Measurements from ENCODE around the gene ARMC8.

ARMC8 gene

DNA sequence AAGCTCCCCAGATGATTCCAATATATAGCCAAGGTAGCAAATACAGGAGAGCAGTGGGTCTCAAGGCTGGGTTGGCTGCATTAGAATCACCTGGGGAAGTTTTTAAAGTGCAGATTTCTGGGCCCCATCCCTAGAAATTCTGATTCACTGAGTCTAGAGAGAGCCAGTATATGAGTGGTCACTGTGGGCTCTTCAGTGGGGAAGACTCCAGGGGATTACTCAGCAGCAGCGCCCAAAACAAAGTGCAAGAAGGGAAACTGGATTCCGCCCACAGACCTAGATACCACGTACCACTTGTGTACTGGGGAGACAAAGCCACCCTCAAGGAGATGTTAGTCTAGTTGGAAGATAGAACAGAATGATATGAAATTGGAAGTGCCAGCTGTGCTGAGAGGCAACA lies 102.6 kb downstream of the ARMC8 start:
- H3K27me3 ChIP-seq (ENCODE audit: control insufficient read depth, insufficient read depth, low read length, poor library complexity, severe bottlenecking): no peaks in the 10 kb centered on the region
- 96 to 98% methylated on average over 3 of the region's 3 CpGs for WGBS, 2 experiments
- peaks cover 12% of the 10 kb centered on the region for H3K36me3 ChIP-seq (ENCODE audit: control insufficient read depth, insufficient read depth, low read length)
- no peaks in the 10 kb centered on the region for H3K4me1 ChIP-seq (ENCODE audit: control insufficient read depth, insufficient read depth, low read length)
- H3K27ac ChIP-seq (ENCODE audit: insufficient read depth, low read depth, low read length, poor library complexity, severe bottlenecking): no peak overlapping the region
- no peaks in the 10 kb centered on the region for H3K9me3 ChIP-seq (ENCODE audit: control insufficient read depth, low read length)
- H3K4me3 ChIP-seq (ENCODE audit: insufficient read depth, low read depth, low read length): no peak overlapping the region

- H3K36me3 ChIP-seq (ENCODE audit: control insufficient read depth, insufficient read depth, low read length): peaks cover 4% of the 10 kb centered on the region
- H3K27me3 ChIP-seq (ENCODE audit: control insufficient read depth, insufficient read depth, low read length, poor library complexity, severe bottlenecking): no peaks in the 10 kb centered on the region
- H3K9me3 ChIP-seq (ENCODE audit: control insufficient read depth, low read length): no peaks in the 10 kb centered on the region
- 95% methylated on average over 1 of the region's 1 CpG for WGBS, 2 experiments
- no peaks in the 10 kb centered on the region for H3K4me1 ChIP-seq (ENCODE audit: control insufficient read depth, insufficient read depth, low read length)
- no peak overlapping the region for H3K27ac ChIP-seq (ENCODE audit: insufficient read depth, low read depth, low read length, poor library complexity, severe bottlenecking)
- H3K4me3 ChIP-seq (ENCODE audit: insufficient read depth, low read depth, low read length): no peak overlapping the region
Measured at GRCh38 chr3:138296639-138297038, 109.5 kb downstream of the ARMC8 start.

DNA sequence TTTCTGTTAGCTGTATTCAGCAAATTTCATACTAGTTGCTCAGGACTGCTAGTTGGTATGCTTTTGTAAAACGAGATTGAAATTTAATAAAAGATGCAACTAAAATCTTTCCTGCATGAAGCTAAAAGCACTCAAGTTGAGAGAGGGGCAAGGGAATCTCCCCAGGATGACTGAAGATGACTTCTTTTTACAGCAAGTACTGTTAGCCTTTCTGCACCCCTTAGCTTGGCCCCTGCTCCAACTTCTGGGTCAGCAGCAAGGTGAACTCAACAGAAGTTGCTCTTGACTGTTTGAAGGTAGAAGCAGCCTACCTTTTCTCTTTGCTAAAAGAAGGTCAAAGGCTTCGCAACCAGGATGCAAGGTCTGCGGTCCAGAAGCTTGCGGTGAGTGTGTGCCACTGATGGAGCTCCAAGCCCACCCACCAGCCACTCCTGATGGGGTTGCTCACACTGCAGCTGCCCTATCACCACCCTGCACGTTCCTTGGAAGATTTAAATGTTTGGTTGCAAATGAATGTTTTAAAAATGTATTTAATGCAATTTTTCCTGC lies 110.0 kb downstream of the ARMC8 start:
- 93% methylated on average over 4 to 5 of the region's 5 CpGs for WGBS, 2 experiments
- Histone ChIP-seq H3K9me3 (ENCODE audit: control insufficient read depth, low read length) (no peaks in the 10 kb centered on the region), H3K4me1 (ENCODE audit: control insufficient read depth, insufficient read depth, low read length) (no peaks in the 10 kb centered on the region), H3K27me3 (ENCODE audit: control insufficient read depth, insufficient read depth, low read length, poor library complexity, severe bottlenecking) (no peaks in the 10 kb centered on the region), H3K27ac (ENCODE audit: insufficient read depth, low read depth, low read length, poor library complexity, severe bottlenecking) (no peak overlapping the region), H3K36me3 (ENCODE audit: control insufficient read depth, insufficient read depth, low read length) (peaks cover 4% of the 10 kb centered on the region), H3K4me3 (ENCODE audit: insufficient read depth, low read depth, low read length) (no peak overlapping the region)

DNA sequence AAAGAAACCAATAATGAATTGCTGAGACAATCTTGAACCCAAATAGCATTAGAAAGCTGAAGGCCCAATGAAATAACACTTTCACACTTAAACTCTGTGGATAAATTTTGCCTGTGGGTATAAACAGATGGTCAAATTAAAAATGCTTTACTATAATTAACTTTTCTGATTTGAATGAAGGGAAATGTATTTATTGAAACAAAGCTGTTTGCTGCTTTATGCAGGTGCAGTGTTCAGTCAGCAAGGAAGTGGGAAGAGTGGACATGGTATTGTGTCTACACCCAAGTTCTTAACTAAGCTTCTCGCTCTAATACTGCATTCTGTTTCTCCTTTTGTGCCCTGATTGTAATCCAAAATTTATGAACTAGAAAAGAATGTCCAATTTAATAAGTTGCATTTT lies 110.8 kb downstream of the ARMC8 start:
- Histone ChIP-seq H3K27me3 (ENCODE audit: control insufficient read depth, insufficient read depth, low read length, poor library complexity, severe bottlenecking) (no peaks in the 10 kb centered on the region), H3K27ac (ENCODE audit: insufficient read depth, low read depth, low read length, poor library complexity, severe bottlenecking) (no peak overlapping the region), H3K4me1 (ENCODE audit: control insufficient read depth, insufficient read depth, low read length) (no peaks in the 10 kb centered on the region), H3K36me3 (ENCODE audit: control insufficient read depth, insufficient read depth, low read length) (no peaks in the 10 kb centered on the region), H3K4me3 (ENCODE audit: insufficient read depth, low read depth, low read length) (no peak overlapping the region), H3K9me3 (ENCODE audit: control insufficient read depth, low read length) (no peaks in the 10 kb centered on the region)
- whole genome bisulfite sequencing, 2 experiments: 100% methylated on average over 1 of the region's 1 CpG

DNA sequence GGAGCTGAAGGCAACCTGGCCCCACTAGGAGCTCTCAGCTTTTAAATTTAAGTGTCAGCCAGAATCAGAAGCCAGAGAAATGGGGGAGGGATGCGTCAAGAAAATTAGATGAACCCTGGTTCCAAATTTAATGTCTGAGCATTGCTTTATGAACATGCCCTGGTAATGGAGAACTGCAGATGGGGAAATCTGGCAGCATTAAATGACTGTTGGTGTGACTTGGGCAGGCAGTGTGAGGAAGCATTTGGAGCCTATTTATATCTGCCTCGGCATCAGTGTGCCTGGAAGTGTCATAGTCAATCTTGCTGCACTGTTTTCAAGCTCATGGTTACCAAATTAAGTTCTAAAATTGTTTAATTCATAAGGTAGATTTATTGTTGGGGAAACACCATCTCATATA lies 113.5 kb downstream of the ARMC8 start:
- no peaks in the 10 kb centered on the region for H3K9me3 ChIP-seq (ENCODE audit: control insufficient read depth, low read length)
- H3K4me1 ChIP-seq (ENCODE audit: control insufficient read depth, insufficient read depth, low read length): no peaks in the 10 kb centered on the region
- 92 to 97% methylated on average over 2 of the region's 2 CpGs for WGBS, 2 experiments
- no peaks in the 10 kb centered on the region for H3K27me3 ChIP-seq (ENCODE audit: control insufficient read depth, insufficient read depth, low read length, poor library complexity, severe bottlenecking)
- no peaks in the 10 kb centered on the region for H3K36me3 ChIP-seq (ENCODE audit: control insufficient read depth, insufficient read depth, low read length)
- H3K27ac ChIP-seq (ENCODE audit: insufficient read depth, low read depth, low read length, poor library complexity, severe bottlenecking): no peak overlapping the region
- H3K4me3 ChIP-seq (ENCODE audit: insufficient read depth, low read depth, low read length): no peak overlapping the region

DNA sequence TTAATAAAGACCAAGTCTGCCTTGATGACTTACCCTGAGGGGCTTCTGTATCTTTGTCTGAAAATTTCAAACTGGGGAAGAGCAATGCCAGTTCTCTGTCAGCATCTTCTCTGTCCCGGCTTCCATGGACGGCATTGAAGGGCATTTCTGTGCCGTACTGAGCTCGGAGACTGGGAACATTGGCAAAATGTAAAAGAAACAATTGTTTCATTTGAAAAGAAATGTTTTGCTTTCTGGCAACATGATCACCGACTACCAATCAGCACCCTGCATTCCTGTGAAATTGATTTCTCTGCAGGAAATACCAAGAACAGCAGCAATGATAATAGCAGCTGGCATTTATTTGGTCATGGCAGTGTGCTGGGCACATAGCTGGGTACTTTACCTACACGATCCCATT lies 116.4 kb downstream of the ARMC8 start:
- WGBS, 2 experiments: 91 to 94% methylated on average over 6 of the region's 6 CpGs

GRCh38 chr3:138307899-138308298 lies 120.8 kb downstream of the ARMC8 start:
- H3K27ac ChIP-seq (ENCODE audit: insufficient read depth, low read depth, low read length, poor library complexity, severe bottlenecking): no peak overlapping the region
- H3K4me1 ChIP-seq (ENCODE audit: control insufficient read depth, insufficient read depth, low read length): no peaks in the 10 kb centered on the region
- H3K27me3 ChIP-seq (ENCODE audit: control insufficient read depth, insufficient read depth, low read length, poor library complexity, severe bottlenecking): no peaks in the 10 kb centered on the region
- H3K4me3 ChIP-seq (ENCODE audit: insufficient read depth, low read depth, low read length): no peak overlapping the region
- WGBS, 2 experiments: 92% methylated on average over 5 of the region's 5 CpGs
- H3K36me3 ChIP-seq (ENCODE audit: control insufficient read depth, insufficient read depth, low read length): no peaks in the 10 kb centered on the region
- H3K9me3 ChIP-seq (ENCODE audit: control insufficient read depth, low read length): no peaks in the 10 kb centered on the region

More for the DNA sequence above, 116.4 kb downstream of the ARMC8 start:
- H3K27me3 ChIP-seq (ENCODE audit: control insufficient read depth, insufficient read depth, low read length, poor library complexity, severe bottlenecking): no peaks in the 10 kb centered on the region
- H3K9me3 ChIP-seq (ENCODE audit: control insufficient read depth, low read length): no peaks in the 10 kb centered on the region
- no peaks in the 10 kb centered on the region for H3K36me3 ChIP-seq (ENCODE audit: control insufficient read depth, insufficient read depth, low read length)
- no peak overlapping the region for H3K4me3 ChIP-seq (ENCODE audit: insufficient read depth, low read depth, low read length)
- no peak overlapping the region for H3K27ac ChIP-seq (ENCODE audit: insufficient read depth, low read depth, low read length, poor library complexity, severe bottlenecking)
- no peaks in the 10 kb centered on the region for H3K4me1 ChIP-seq (ENCODE audit: control insufficient read depth, insufficient read depth, low read length)

- H3K36me3 ChIP-seq (ENCODE audit: control insufficient read depth, insufficient read depth, low read length): no peaks in the 10 kb centered on the region
- H3K27me3 ChIP-seq (ENCODE audit: control insufficient read depth, insufficient read depth, low read length, poor library complexity, severe bottlenecking): no peaks in the 10 kb centered on the region
- H3K4me3 ChIP-seq (ENCODE audit: insufficient read depth, low read depth, low read length): no peak overlapping the region
- H3K27ac ChIP-seq (ENCODE audit: insufficient read depth, low read depth, low read length, poor library complexity, severe bottlenecking): no peak overlapping the region
- no peaks in the 10 kb centered on the region for H3K9me3 ChIP-seq (ENCODE audit: control insufficient read depth, low read length)
- no peaks in the 10 kb centered on the region for H3K4me1 ChIP-seq (ENCODE audit: control insufficient read depth, insufficient read depth, low read length)
Measured at GRCh38 chr3:138308783-138309182, 121.7 kb downstream of the ARMC8 start.

- Histone ChIP-seq H3K4me3 (ENCODE audit: insufficient read depth, low read depth, low read length) (no peak overlapping the region), H3K4me1 (ENCODE audit: control insufficient read depth, insufficient read depth, low read length) (no peaks in the 10 kb centered on the region), H3K27me3 (ENCODE audit: control insufficient read depth, insufficient read depth, low read length, poor library complexity, severe bottlenecking) (no peaks in the 10 kb centered on the region), H3K27ac (ENCODE audit: insufficient read depth, low read depth, low read length, poor library complexity, severe bottlenecking) (no peak overlapping the region), H3K36me3 (ENCODE audit: control insufficient read depth, insufficient read depth, low read length) (no peaks in the 10 kb centered on the region), H3K9me3 (ENCODE audit: control insufficient read depth, low read length) (no peaks in the 10 kb centered on the region)
- WGBS, 2 experiments: 97% methylated on average over 3 of the region's 4 CpGs; no CpG with 5 or more reads in 1 of the 2 experiments
Measured at GRCh38 chr3:138310494-138310893, 123.4 kb downstream of the ARMC8 start.

- Histone ChIP-seq H3K27me3 (ENCODE audit: control insufficient read depth, insufficient read depth, low read length, poor library complexity, severe bottlenecking) (no peaks in the 10 kb centered on the region), H3K9me3 (ENCODE audit: control insufficient read depth, low read length) (no peaks in the 10 kb centered on the region), H3K4me3 (ENCODE audit: insufficient read depth, low read depth, low read length) (no peak overlapping the region), H3K4me1 (ENCODE audit: control insufficient read depth, insufficient read depth, low read length) (no peaks in the 10 kb centered on the region), H3K27ac (ENCODE audit: insufficient read depth, low read depth, low read length, poor library complexity, severe bottlenecking) (no peak overlapping the region), H3K36me3 (ENCODE audit: control insufficient read depth, insufficient read depth, low read length) (no peaks in the 10 kb centered on the region)
- WGBS, 2 experiments: 96 to 100% methylated on average over 1 of the region's 1 CpG
Measured at GRCh38 chr3:138314751-138315150, 127.7 kb downstream of the ARMC8 start.

DNA sequence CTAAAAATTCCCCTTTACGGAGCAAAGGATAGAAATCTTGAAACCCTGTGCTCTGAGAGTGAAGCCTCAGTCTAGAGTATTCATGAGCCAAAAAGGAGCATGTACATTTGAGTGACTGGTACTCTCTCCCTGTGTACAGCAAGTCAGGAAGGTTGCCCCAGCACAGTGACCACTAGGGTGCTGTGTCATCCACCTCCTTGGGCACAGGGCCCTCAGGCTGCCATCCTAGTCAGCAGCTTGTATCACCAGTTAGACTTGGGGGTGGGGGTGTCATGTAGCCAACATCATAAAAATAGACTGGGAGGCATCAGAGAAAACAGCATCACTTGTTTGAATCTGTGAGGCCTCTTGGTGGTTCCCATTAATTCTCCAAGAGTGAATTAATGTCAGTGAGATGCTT lies 130.6 kb downstream of the ARMC8 start:
- 90 to 91% methylated on average over 1 of the region's 1 CpG for WGBS, 2 experiments
- Histone ChIP-seq H3K36me3 (ENCODE audit: control insufficient read depth, insufficient read depth, low read length) (no peaks in the 10 kb centered on the region), H3K4me3 (ENCODE audit: insufficient read depth, low read depth, low read length) (no peak overlapping the region), H3K9me3 (ENCODE audit: control insufficient read depth, low read length) (no peaks in the 10 kb centered on the region), H3K4me1 (ENCODE audit: control insufficient read depth, insufficient read depth, low read length) (no peaks in the 10 kb centered on the region), H3K27me3 (ENCODE audit: control insufficient read depth, insufficient read depth, low read length, poor library complexity, severe bottlenecking) (no peaks in the 10 kb centered on the region), H3K27ac (ENCODE audit: insufficient read depth, low read depth, low read length, poor library complexity, severe bottlenecking) (no peak overlapping the region)
